ENCODE data around the gene UGT1A5.
"Not testable (repeated sequence)": the region's sequence is repeated elsewhere in the genome, so short reads cannot be mapped to it uniquely, and the experiment has no call there.

UGT1A5 gene

DNA sequence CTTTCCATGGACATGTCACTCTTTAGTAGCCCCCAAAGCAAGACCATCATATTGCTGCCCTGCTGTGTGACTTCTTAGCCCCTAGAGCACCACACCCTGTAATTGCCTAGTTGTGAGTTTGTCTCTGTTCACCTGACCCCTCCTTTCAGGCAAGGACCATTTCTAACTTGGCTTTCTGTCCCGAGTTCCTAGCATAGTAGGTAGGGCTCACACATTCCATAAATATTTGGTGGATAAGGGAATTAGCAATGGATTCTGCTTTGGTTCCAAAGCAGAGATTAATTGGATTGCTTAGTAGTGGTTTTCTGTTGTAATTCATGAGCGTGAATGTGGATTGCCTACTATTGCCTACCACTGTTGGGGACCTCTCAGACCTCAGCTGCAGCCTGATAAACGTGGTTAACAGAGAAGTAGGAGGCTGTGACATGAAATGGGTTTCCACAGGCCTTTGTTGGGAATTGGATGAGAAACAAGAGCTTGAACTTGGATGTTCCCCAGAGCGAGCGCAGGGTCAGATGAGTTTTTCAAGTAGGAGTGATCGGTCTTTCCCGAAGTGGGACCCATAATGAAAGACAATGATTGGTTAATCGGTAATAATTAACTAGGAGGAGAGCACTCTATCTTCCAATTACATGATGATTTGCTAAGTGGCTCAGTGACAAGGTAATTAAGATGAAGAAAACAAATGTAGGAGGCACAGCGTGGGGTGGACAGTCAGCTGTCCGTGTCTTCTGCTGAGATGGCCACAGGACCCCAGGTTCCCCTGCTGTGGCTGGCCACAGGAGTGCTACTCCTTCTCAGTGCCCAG is 34.0 kb downstream of the UGT1A5 start:
- DNase-seq, result no peak

DNA sequence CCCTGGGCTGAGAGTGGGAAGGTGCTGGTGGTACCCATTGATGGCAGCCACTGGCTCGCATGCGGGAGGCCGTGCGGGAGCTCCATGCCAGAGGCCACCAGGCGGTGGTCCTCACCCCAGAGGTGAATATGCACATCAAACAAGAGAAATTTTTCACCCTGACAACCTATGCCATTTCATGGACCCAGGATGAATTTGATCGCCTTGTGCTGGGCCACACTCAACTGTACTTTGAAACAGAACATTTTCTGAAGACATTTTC is 34.5 kb downstream of the UGT1A5 start:
- DNase-seq, result no peak

DNA sequence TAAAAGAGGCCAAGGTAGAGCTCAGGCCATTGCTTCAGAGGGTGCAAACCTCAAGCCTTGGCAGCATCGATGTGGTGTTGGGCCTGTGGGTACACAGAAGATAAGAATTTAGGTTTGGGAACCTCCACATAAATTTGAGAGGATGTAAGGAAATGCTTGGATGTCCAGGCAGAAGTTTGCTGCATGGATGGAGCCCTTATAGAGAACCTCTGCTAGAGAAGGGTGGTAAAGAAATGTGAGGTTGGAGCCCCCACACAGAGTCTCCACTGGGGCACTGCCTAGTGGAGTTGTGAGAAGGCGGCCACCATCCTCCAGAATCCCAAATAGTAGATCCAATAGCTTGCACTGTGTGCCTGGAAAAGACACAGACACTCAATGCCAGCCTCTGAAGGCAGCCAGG is 38.0 kb downstream of the UGT1A5 start:
- not testable (repeated sequence) for DNase-seq

DNA sequence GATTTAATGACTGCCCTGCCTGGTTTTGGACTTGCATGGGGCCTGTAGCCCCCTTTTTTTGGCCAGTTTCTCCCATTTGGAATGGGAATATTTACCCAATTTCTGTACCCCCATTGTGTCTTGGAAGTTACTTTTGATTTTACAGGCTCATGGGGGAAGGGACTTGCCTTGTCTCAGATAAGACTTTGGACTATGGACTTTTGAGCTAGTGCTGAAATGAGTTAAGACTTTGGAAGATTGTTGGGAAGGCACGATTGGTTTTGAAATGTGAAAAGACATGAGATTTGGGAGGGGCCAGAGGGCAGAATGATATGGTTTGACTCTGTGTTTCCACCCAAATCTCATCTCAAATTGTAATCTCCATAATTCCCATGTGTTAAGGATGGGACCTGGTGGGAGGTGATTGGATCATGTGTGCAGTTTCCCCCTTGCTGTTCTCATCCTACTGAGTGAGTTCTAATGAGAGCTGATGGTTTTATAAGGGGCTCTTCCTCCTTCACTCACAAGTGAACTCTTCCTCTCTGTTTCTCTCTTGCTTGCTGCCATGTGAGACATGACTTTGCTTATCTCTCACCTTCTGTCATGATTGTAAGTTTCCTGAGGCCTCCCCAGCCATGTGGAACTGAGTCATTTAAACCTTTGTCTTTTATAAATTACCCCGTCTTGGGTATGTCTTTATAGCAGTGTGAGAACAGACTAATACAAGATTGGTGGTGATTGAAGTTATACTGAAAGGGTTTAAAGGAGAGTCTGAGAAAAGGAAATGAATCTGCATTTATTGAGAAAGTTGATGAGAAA is 38.7 kb downstream of the UGT1A5 start:
- not testable (repeated sequence) for DNase-seq

DNA sequence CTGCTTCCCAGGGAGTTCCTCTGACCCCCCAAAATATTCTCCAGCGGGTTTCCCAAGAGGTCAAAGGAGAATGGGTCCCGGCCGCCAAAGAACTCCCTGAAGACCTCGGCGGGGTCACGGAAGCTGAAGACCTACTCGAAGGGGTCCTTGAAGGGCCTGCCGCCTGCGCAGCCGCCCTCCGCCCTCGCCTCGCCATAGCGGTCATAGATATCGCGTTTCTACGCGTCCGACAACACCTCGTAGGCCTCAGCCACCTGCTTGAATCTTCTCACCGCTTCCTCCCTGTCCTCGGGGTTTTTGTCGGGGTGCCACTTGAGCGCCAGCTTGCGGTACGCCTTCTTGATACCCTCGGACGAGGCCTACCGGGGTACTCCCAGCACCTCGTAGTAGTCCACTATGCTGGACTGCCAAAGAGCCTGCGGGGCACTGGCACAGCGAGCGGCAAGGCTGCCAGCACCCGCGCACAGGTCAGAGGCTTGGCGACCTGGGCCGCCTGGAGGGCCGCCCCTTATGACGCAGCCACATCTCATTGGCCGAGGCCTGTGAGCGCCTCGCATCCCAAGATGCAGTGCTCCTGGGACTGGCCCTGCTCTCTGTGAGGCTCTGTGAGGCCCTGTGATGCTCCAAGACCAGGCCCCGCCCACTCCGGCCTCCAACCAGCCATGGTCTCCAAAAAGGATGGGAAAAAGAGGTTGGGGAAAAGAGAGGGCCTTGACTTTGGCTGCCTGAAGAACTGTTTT is 42.3 kb downstream of the UGT1A5 start:
- no peak for DNase-seq

DNA sequence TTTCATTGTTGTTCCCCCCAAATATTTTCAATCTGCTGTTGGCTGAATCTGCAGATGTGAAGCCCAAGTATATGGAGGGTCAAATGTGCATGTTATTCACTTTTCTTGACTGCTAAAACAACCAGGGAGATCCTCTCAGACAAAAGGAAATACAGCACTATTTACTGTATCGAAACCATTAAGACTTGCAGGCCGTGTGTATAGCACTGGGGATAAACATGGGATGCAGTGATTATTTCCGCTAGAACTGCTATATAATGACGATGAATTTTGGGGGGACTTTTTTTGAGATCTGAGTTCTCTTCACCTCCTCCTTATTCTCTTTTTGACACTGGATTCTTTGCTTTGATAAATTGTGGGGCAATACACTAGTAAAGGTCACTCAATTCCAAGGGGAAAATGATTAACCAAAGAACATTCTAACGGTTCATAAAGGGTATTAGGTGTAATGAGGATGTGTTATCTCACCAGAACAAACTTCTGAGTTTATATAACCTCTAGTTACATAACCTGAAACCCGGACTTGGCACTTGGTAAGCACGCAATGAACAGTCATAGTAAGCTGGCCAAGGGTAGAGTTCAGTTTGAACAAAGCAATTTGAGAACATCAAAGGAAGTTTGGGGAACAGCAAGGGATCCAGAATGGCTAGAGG is 43.8 kb downstream of the UGT1A5 start:
- DNase-seq, result no peak

DNA sequence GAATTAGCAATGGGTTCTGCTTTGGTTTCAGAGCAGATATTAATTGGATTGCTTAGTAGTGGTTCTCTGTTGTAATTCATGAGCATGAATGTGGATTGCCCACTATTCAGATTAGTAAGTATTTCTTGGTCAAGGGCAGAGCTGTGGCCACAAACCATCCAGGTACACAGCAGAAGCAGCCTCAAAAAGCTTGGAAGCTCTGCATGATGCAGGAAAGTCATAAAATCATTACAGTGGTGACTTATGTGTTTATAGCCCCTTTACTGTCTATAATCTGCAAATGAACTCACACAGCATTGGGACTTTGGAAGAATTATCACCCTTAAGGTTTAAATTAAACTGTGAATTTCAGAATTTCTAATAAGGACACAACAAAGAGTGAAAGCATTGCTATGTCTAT is 45.4 kb downstream of the UGT1A5 start:
- no peak for DNase-seq

DNA sequence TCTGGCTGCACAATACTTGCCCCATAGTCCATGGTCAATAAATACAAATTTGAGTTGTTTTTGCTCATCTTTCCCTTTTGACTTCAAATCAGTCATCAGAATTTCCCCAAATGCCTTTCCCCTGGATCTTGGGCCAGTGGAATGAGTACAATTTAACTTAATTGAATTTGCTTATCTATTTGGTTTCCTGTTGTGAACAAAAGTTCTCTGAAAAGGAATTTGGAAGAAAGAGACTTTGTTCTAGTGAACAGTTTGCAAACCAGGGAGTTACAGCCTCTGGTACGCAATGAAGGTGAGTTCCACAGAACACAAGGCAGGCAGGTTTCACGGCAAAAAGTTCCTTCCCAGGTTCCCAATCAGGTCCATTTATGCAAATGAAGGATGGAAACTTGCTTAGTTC is 46.1 kb downstream of the UGT1A5 start:
- no peak for DNase-seq

DNA sequence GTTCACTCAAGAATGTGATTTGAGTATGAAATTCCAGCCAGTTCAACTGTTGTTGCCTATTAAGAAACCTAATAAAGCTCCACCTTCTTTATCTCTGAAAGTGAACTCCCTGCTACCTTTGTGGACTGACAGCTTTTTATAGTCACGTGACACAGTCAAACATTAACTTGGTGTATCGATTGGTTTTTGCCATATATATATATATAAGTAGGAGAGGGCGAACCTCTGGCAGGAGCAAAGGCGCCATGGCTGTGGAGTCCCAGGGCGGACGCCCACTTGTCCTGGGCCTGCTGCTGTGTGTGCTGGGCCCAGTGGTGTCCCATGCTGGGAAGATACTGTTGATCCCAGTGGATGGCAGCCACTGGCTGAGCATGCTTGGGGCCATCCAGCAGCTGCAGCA is 47.3 kb downstream of the UGT1A5 start, which contains the start of gene UGT1A1:
Gene UGT1A1, plus strand, starts transcription at position 228 of the 400 bp plus-strand sequence. Its CDS starts 18 bp downstream, at position 246.
- DNase-seq, result no peak

DNA sequence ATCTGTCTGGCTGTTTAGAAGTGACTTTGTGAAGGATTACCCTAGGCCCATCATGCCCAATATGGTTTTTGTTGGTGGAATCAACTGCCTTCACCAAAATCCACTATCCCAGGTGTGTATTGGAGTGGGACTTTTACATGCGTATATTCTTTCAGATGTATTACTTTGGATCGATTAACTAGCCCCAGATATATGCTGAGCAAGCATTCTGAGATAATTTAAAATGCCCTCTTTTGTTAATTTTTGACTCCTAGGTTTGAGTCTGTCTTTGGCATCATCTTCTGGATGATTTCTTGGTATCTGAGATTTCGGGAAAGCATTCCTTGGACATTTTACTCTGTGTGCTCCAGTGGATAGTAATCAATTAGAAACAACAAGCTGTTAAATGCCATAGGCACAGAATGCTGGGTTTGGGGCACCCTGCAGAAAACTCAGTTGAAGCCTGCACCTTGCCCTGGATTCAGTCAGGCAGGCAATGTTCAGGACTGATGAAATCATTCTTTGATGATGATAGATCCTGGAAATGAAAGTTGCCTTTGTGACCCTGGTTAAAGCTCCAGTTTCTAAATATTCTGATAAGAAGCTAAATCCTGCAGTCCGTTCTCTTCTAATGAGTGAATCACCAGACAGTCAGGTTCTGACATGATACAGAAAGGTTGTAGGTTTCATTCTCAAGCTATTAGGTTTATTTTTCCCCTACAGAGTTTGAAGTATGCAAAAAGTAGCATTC is 48.5 kb downstream of the UGT1A5 start:
- no peak for DNase-seq

DNA sequence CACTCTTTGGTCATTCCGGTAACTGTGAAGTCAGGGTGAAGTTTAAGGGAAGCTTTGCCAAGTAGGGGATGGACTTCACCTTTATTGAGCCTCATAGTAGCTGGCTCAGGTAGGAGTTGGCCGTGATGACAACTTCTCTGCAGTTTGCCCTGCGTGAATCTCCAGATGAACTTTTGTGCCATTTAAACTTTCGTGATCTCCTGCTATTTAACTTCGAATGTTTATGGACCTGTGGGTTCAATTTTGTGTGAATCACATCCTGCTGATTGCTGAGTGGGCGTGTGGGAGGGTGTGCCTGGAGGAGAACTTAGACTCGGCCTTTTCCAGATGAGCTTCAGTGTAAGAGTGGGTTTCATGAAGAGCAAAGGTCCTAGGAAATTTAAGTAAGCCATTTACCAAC is 51.6 kb downstream of the UGT1A5 start:
- no peak for DNase-seq

DNA sequence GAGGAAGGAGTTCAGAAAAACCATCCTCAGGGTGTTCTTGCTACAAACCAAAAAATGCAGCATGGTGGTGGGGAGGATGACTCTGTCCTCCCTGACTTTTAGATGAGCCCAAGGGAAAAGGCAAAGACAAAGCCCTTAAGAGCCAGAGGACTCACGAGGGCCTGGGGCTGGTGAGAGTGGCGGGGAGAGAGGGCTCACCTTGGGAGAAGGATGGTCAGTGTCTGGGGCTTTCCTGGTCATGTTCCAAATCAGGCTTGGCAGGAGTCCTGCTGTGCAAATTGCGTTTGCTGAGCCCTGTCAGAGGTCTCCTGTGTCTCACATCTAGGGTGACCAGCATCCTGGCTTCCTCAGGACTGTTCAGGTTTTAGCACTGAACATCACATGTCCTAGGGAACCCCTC is 52.1 kb downstream of the UGT1A5 start:
- DNase-seq, result no peak

DNA sequence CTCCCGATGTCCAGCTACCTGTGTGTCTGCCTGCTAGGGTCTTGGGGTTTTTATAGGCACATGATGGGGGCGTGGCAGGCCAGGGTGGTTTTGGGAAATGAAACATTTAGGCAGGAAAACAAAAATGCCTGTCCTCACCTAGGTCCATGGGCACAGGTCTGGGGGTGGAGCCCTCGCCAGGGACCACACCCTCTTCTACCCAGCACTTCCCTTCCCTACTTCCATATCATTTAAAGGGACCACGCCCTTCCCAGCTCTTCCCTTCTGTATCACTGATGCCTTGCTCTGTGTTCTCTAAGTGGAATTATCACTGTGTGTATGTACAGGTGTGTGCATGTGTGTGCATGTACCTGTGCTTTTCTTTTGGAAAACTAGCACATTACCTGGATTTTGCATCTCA is 53.7 kb downstream of the UGT1A5 start:
- no peak for DNase-seq

DNA sequence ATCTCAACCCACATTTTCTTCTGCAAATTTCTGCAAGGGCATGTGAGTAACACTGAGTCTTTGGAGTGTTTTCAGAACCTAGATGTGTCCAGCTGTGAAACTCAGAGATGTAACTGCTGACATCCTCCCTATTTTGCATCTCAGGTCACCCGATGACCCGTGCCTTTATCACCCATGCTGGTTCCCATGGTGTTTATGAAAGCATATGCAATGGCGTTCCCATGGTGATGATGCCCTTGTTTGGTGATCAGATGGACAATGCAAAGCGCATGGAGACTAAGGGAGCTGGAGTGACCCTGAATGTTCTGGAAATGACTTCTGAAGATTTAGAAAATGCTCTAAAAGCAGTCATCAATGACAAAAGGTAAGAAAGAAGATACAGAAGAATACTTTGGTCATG is 55.4 kb downstream of the UGT1A5 start:
- DNase-seq, result no peak

DNA sequence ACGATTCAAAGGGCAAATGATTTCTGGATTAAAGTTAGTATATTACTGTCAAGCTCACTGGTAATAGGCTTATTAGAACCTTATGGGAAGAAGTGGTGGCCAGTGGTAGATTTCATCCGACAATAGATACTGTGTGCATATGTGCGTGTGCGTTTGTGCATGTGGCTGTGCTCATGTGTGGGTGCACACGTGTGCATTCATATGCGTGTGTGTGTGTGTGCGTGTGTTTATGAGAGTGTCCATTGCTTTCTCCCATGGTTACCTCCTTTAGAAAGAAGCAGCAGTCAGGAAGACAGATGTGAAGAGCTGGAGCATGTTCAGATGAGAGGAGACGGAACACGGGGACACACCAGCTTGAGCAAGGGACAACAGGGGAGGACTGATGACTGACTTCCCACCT is 56.6 kb downstream of the UGT1A5 start:
- no peak for DNase-seq

DNA sequence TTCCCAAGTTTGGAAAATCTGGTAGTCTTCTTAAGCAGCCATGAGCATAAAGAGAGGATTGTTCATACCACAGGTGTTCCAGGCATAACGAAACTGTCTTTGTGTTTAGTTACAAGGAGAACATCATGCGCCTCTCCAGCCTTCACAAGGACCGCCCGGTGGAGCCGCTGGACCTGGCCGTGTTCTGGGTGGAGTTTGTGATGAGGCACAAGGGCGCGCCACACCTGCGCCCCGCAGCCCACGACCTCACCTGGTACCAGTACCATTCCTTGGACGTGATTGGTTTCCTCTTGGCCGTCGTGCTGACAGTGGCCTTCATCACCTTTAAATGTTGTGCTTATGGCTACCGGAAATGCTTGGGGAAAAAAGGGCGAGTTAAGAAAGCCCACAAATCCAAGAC is 59.4 kb downstream of the UGT1A5 start:
- DNase-seq, result no peak

DNA sequence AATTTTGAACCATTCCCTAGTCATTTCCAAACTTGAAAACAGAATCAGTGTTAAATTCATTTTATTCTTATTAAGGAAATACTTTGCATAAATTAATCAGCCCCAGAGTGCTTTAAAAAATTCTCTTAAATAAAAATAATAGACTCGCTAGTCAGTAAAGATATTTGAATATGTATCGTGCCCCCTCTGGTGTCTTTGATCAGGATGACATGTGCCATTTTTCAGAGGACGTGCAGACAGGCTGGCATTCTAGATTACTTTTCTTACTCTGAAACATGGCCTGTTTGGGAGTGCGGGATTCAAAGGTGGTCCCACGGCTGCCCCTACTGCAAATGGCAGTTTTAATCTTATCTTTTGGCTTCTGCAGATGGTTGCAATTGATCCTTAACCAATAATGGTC is 59.9 kb downstream of the UGT1A5 start:
- no peak for DNase-seq

DNA sequence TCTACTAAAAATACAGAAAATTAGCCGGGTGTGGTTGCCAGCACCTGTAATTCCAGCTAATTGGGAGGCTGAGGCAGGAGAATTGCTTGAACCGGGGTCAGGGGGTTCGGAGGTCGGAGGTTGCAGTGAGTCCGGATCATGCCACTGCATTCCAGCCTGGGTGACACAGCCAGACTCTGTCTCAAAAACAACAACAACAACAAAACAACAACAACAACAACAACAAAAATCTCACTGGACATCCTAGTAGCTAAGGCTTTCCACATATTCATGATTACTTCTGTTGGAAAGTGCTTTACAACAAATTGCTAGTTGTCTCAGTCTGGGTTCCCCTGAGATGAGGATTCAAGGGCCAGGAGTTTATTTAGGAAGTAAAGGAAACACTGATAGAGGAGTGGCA is 61.1 kb downstream of the UGT1A5 start:
- DNase-seq, result no peak

DNA sequence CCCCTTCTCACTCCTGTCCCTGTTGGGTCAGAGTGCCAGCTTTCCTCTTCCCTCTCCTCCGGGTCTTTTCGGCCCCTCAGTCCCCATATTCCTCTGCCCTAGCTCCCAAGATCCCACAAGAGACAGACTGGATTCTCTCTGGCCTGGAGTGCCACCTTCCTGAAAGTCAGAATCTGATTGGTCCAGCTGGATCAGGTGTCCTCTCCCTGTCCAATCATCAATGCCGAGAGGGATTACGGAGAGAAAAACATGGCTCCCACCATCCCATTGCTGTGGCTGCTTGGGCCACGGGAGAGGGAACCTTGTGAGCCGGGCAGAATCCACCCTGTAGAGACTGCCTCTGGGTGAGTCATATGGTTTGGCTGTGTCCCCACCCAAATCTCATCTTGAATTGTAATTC is 62.7 kb downstream of the UGT1A5 start:
- no peak for DNase-seq

DNA sequence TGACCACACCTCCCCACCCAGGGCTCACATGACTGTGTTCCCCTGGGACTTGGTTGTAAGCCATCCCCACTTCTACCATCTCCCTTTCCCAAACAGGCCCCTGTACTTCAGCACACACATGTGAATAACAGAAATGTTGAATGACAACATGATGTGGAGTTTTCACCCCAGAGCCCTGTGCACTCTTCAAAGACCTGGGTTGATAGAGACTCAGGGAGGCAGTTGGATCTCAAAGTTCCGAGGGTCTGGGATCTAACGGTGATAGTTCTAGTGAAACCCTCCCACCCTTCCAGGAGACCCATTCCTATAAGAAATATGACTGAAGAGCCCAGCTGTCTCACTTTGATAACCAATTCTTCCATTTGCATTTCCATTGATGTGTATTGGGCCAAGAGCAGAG is 65.3 kb downstream of the UGT1A5 start, which contains the start of gene MROH2A:
Gene MROH2A, plus strand, starts transcription at position 301 of the 400 bp plus-strand sequence. CDS start 1,029 bp downstream, outside the sequence.
- no peak for DNase-seq

DNA sequence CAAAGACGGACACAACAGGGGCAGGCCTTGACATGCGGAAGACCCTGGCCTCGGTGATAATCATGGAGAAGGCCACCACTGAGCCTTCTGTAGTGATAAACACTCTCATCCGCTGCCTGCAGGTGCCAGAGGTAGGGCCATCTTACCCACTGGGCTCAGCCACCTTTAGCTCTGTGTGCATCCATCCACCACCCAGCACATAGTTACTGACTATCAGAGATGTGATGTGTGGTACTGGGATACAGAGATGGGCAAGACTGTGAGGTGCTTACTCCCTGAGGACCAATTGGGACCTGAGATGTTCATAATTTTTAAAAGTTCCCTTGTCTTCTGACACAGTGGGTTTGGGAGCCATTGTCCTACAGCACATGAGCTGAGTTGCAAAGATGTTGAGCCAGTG is 67.0 kb downstream of the UGT1A5 start:
- no peak for DNase-seq

DNA sequence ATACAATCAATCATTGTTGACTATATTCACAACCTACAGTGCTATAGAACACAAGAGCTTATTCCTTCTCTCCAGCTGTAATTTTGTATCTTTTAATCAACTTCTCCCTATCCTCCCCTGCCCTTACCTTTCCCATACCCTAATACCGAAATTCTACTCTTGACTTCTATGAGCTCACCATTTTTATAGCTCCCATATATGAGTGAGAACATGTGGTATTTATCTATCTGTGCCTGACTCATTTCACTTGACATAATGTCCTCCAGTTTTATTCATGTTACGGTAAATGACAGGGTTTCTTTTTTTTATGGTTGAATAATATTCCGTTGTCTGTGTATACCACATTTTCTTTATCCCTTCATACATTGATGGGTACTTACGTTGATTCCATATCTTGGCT is 68.1 kb downstream of the UGT1A5 start:
- DNase-seq, result no peak

DNA sequence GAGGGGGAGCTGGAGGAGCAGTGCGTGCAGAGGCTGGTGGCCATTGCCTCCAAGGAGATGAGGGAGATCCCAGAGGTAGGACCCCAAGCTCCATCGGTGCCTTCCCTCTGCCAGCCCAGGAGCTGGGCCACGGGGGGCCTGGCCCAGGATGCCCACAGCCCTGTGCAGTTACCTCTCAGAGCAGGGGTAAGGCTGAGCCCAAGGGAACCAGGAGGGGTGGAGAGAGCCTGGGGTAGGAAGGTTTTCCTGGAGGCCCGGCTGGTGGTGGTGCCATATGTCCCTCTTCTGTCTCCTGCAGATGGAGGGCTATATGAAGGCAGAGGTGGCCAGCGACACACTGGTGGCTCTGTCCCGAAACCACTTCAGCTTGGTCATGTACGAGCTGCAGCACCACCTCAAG is 76.8 kb downstream of the UGT1A5 start:
- DNase-seq, result no peak

Measured in activated CD4-positive, alpha-beta T cell treated with anti-CD3 and anti-CD28 coated beads, Interleukin-2, amount 50 U/mL, for 16 hours (primary cell).